A549 treated with Hydrocortisone at 1 μM for 4 hours (cell line): ENCODE data around the gene CROCC2. TPM values are rescaled to one million over a fixed set of nuclear protein-coding genes. Genes with fewer than 3 reads are reported as not detected.

Experiments
- total RNA-seq: library from RNA; stranded (reverse); fragments of 200-300 nt; extraction: Qiagen RNA extraction; gene quantifications from 5 replicates; pipeline ENCODE4 v1.2.3, GENCODE V29; 2022

The CROCC2 gene
- not detected in 5 replicates for total RNA-seq

GRCh38 chr2:240906141-240906910, at the start of gene CROCC2:
CROCC2 (plus strand) TSS chr2:240906336; CDS start chr2:240906514, 178 bp downstream.

GRCh38 chr2:240868286-240869108, 37.6 kb upstream of the CROCC2 start, which contains the start of gene AGXT:
AGXT (plus strand) TSS chr2:240868824; CDS start chr2:240868866, 42 bp downstream.

GRCh38 chr2:240895656-240896388, 10.3 kb upstream of the CROCC2 start, which contains the start of gene MAB21L4:
MAB21L4 (minus strand) TSS chr2:240896156; CDS start chr2:240895997, 159 bp downstream.

GRCh38 chr2:240997856-240998705, 91.9 kb downstream of the CROCC2 start, which contains the start of gene SNED1:
SNED1 (plus strand) TSS chr2:240998618; CDS start chr2:240998838, 220 bp downstream.

Other genes with a start within 250 kb of the CROCC2 start
- not detected in 5 replicates for gene AQP12B, start 223.5 kb upstream of the CROCC2 start, total RNA-seq
- gene AQP12A, start 214.5 kb upstream of the CROCC2 start, total RNA-seq = not detected in 5 replicates
- 0.74 to 1.4 TPM (median 0.84 TPM) in 5 replicates for gene KIF1A, start 86.1 kb upstream of the CROCC2 start, total RNA-seq
- not detected in 5 replicates for gene AGXT, start 37.5 kb upstream of the CROCC2 start, total RNA-seq
- gene MAB21L4, start 10.2 kb upstream of the CROCC2 start, total RNA-seq = 0.12 to 0.54 TPM (median 0.24 TPM) in 4 of 5 replicates, not detected in the other
- 0.47 to 1.2 TPM (median 0.83 TPM) in 5 replicates for gene SNED1, start 92.3 kb downstream of the CROCC2 start, total RNA-seq
- 22.2 to 34.4 TPM (median 23.1 TPM) in 5 replicates for gene MTERF4, start 196.0 kb downstream of the CROCC2 start, total RNA-seq
- 6.3 to 8.4 TPM (median 7.7 TPM) in 5 replicates for gene PASK, start 243.1 kb downstream of the CROCC2 start, total RNA-seq
- 57.5 to 67.0 TPM (median 62.4 TPM) in 5 replicates for gene PPP1R7, start 244.1 kb downstream of the CROCC2 start, total RNA-seq